ENCODE measurements around the gene PSD2.

Gene PSD2

GRCh38 chr5:139867109-139867508 lies 71.5 kb downstream of the PSD2 start:
- H3K27me3 Mint-ChIP-seq: peaks cover 34% of the 10 kb centered on the region
- no peaks in the 10 kb centered on the region for H3K36me3 Mint-ChIP-seq (ENCODE audit: insufficient read depth)
- no peak overlapping the region for H3K27ac Mint-ChIP-seq (ENCODE audit: low read depth)

DNA sequence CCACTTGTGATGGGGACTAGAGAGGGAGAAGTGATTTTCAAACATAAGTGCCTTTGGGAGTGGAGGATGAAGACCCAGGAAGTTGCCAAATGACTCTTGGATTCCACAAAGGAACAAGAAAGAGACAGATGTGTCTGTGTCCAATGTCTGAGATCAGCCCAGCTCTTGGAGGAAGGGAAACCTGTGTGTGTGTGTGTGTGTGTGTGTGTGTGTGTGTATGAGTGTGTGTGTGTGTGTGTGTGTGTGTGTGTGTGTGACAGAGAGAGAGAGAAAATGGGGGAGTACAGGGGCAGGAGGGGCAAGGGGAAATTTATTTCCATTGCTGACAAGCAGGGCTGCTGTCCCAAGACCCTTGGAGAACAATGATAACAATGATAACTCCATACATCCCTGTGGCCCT lies 72.0 kb downstream of the PSD2 start:
- H3K27ac Mint-ChIP-seq (ENCODE audit: low read depth): no peak overlapping the region
- ATAC-seq (replicated peaks; ENCODE audit: extremely low read depth, poor library complexity, severe bottlenecking): no peak

More at GRCh38 chr5:139867109-139867508, 71.5 kb downstream of the PSD2 start:
- no peak overlapping the region for H3K4me3 Mint-ChIP-seq
- H3K9me3 Mint-ChIP-seq: no peaks in the 10 kb centered on the region
- DNase-seq (ENCODE audit: low spot score in 2 of 2) (no peak), ATAC-seq (replicated peaks; ENCODE audit: extremely low read depth, poor library complexity, severe bottlenecking) (no peak)
- H3K4me1 Mint-ChIP-seq: no peaks in the 10 kb centered on the region

GRCh38 chr5:139869042-139869790 lies 73.6 kb downstream of the PSD2 start:
- Mint-ChIP-seq H3K36me3 (ENCODE audit: insufficient read depth) (no peaks in the 10 kb centered on the region), H3K27ac (ENCODE audit: low read depth) (no peak overlapping the region), H3K4me1 (no peaks in the 10 kb centered on the region), H3K27me3 (peaks cover 46% of the 10 kb centered on the region), H3K4me3 (no peak overlapping the region), H3K9me3 (no peaks in the 10 kb centered on the region)
- DNase-seq (ENCODE audit: low spot score in 2 of 2) (no peak), ATAC-seq (replicated peaks; ENCODE audit: extremely low read depth, poor library complexity, severe bottlenecking) (no peak)

More for the DNA sequence above, 72.0 kb downstream of the PSD2 start:
- Mint-ChIP-seq H3K27me3 (peaks cover 34% of the 10 kb centered on the region), H3K9me3 (no peaks in the 10 kb centered on the region), H3K36me3 (ENCODE audit: insufficient read depth) (no peaks in the 10 kb centered on the region), H3K4me3 (no peak overlapping the region), H3K4me1 (no peaks in the 10 kb centered on the region)
- no peak for DNase-seq (ENCODE audit: low spot score in 2 of 2)

GRCh38 chr5:139870677-139871076 lies 75.1 kb downstream of the PSD2 start:
- Mint-ChIP-seq H3K4me3 (no peak overlapping the region), H3K9me3 (no peaks in the 10 kb centered on the region), H3K36me3 (ENCODE audit: insufficient read depth) (no peaks in the 10 kb centered on the region), H3K27ac (ENCODE audit: low read depth) (no peak overlapping the region), H3K4me1 (no peaks in the 10 kb centered on the region), H3K27me3 (peaks cover 42% of the 10 kb centered on the region)
- DNase-seq (ENCODE audit: low spot score in 2 of 2) (no peak), ATAC-seq (replicated peaks; ENCODE audit: extremely low read depth, poor library complexity, severe bottlenecking) (no peak)

GRCh38 chr5:139871614-139872013 lies 76.0 kb downstream of the PSD2 start:
- H3K4me1 Mint-ChIP-seq: no peaks in the 10 kb centered on the region
- H3K27me3 Mint-ChIP-seq: peaks cover 36% of the 10 kb centered on the region
- ATAC-seq (replicated peaks; ENCODE audit: extremely low read depth, poor library complexity, severe bottlenecking) (no peak), DNase-seq (ENCODE audit: low spot score in 2 of 2) (no peak)
- no peak overlapping the region for H3K27ac Mint-ChIP-seq (ENCODE audit: low read depth)
- no peak overlapping the region for H3K4me3 Mint-ChIP-seq
- no peaks in the 10 kb centered on the region for H3K36me3 Mint-ChIP-seq (ENCODE audit: insufficient read depth)
- no peaks in the 10 kb centered on the region for H3K9me3 Mint-ChIP-seq

DNA sequence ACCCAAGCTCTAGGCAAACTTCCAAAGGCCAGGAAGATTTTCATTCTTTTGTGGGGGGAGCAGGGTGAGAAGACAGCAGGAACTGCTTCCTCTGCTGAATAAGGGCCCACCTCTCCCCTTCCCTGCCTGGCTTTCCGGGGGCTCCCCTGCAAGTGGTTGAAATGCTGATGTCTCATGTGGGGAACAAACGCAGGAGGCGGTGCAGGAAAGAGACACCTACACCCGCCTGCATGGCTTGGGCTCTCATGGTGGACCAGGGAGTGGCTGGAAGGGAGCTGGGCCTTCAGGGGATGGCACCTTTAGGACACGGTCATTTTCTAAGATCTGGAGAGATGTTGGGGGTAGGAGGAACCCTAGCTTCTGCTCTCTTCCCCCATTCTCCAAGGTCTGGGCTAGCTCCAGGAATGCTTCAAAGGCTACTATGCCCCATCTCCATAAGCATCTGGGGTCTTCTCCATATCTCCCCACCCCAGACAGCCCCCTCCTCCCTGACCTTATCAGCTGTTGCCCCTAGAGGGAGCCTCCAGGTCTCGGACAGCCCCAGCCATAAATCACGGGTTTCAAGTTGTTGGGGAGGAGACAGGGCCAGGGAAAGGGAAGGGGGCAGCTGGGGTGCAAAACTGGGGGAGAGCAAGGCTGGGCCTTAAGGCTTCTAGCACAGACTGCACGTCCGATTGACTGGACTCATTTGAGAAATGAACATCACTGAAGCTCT lies 76.6 kb downstream of the PSD2 start:
- Mint-ChIP-seq H3K4me3 (no peak overlapping the region), H3K4me1 (no peaks in the 10 kb centered on the region), H3K27ac (ENCODE audit: low read depth) (no peak overlapping the region), H3K27me3 (peaks cover 30% of the 10 kb centered on the region), H3K36me3 (ENCODE audit: insufficient read depth) (no peaks in the 10 kb centered on the region), H3K9me3 (no peaks in the 10 kb centered on the region)
- DNase-seq (ENCODE audit: low spot score in 2 of 2) (no peak), ATAC-seq (replicated peaks; ENCODE audit: extremely low read depth, poor library complexity, severe bottlenecking) (no peak)

GRCh38 chr5:139872851-139873794 lies 77.5 kb downstream of the PSD2 start:
- Mint-ChIP-seq H3K27ac (ENCODE audit: low read depth) (no peak overlapping the region), H3K4me1 (no peaks in the 10 kb centered on the region), H3K9me3 (no peaks in the 10 kb centered on the region), H3K27me3 (peaks cover 26% of the 10 kb centered on the region), H3K36me3 (ENCODE audit: insufficient read depth) (no peaks in the 10 kb centered on the region), H3K4me3 (no peak overlapping the region)
- no peak for ATAC-seq (replicated peaks; ENCODE audit: extremely low read depth, poor library complexity, severe bottlenecking)
- DNase-seq (ENCODE audit: low spot score in 2 of 2): no peak

GRCh38 chr5:139875957-139876356 lies 80.3 kb downstream of the PSD2 start:
- Mint-ChIP-seq H3K4me3 (no peak overlapping the region), H3K27ac (ENCODE audit: low read depth) (no peak overlapping the region), H3K36me3 (ENCODE audit: insufficient read depth) (no peaks in the 10 kb centered on the region), H3K9me3 (no peaks in the 10 kb centered on the region), H3K4me1 (no peaks in the 10 kb centered on the region), H3K27me3 (peaks cover 20% of the 10 kb centered on the region)
- DNase-seq (ENCODE audit: low spot score in 2 of 2) (no peak), ATAC-seq (replicated peaks; ENCODE audit: extremely low read depth, poor library complexity, severe bottlenecking) (no peak)

- H3K4me1 Mint-ChIP-seq: no peaks in the 10 kb centered on the region
- no peaks in the 10 kb centered on the region for H3K9me3 Mint-ChIP-seq
- DNase-seq (ENCODE audit: low spot score in 2 of 2) (no peak), ATAC-seq (replicated peaks; ENCODE audit: extremely low read depth, poor library complexity, severe bottlenecking) (no peak)
- no peak overlapping the region for H3K4me3 Mint-ChIP-seq
- no peaks in the 10 kb centered on the region for H3K36me3 Mint-ChIP-seq (ENCODE audit: insufficient read depth)
- no peak overlapping the region for H3K27ac Mint-ChIP-seq (ENCODE audit: low read depth)
- H3K27me3 Mint-ChIP-seq: peaks cover 20% of the 10 kb centered on the region
Measured at GRCh38 chr5:139877129-139877597, 81.6 kb downstream of the PSD2 start.

DNA sequence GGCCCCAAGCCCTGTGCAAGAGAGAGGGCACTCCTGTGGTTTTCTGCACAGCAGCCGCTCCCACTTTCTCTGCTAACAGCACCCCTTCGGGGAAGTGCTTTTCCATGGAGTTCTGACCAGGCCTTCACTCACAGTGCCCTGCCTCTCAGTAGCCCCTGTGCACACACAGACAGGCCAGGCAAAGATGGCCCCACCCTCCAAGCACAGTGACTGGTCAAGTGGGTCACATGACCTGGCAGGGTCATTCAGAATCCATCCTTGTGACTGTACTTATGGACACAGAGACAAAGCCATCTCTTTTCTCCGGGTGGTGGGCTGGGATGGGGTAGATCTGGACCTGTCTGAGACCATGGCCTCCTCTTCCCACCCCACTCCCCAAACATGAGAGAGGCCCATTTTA lies 82.5 kb downstream of the PSD2 start:
- no peak for ATAC-seq (replicated peaks; ENCODE audit: extremely low read depth, poor library complexity, severe bottlenecking)
- no peaks in the 10 kb centered on the region for H3K36me3 Mint-ChIP-seq (ENCODE audit: insufficient read depth)
- H3K4me1 Mint-ChIP-seq: no peaks in the 10 kb centered on the region
- no peak for DNase-seq (ENCODE audit: low spot score in 2 of 2)
- H3K27me3 Mint-ChIP-seq: peaks cover 20% of the 10 kb centered on the region
- H3K4me3 Mint-ChIP-seq: no peak overlapping the region
- no peaks in the 10 kb centered on the region for H3K9me3 Mint-ChIP-seq
- H3K27ac Mint-ChIP-seq (ENCODE audit: low read depth): no peak overlapping the region

DNA sequence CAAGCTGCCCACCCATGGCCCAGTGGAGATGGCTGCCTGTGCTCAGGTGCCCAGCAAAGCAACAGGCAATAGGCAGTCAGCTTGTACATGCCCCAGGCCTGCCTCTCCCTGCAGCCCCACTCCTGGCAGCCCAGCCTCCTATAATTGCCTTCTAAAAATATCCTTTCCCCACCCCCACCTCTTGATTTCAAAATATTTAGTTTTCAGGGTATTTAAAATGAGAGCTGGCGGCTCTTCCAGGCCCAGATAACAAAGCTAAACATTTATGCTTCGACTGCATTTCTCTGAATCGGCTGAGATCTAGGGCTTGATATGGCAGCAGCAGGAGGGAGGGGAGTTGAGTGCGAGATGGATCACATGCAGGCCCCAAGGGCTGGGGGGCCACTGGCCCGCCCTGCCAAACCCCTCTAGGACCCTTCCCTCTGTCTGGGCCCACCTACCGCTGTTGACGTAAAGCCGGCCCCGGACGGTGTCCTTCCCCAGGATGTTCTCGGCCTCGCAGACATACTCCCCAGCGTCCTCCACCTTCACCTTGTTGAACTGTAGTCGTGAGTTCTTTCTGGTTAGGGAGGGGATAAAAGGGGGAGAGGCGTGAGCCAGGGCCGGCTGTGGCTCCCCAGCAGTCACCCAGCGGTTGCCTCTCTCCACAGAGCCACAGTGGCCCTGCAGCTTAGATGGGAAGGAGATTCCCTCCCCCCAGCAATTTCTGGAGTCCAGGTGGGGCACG lies 85.0 kb downstream of the PSD2 start:
- H3K36me3 Mint-ChIP-seq (ENCODE audit: insufficient read depth): no peaks in the 10 kb centered on the region
- no peak for ATAC-seq (replicated peaks; ENCODE audit: extremely low read depth, poor library complexity, severe bottlenecking)
- no peaks in the 10 kb centered on the region for H3K4me1 Mint-ChIP-seq
- no peak overlapping the region for H3K4me3 Mint-ChIP-seq
- H3K27ac Mint-ChIP-seq (ENCODE audit: low read depth): no peak overlapping the region
- DNase-seq (ENCODE audit: low spot score in 2 of 2): no peak
- H3K9me3 Mint-ChIP-seq: no peaks in the 10 kb centered on the region
- peaks cover 21% of the 10 kb centered on the region for H3K27me3 Mint-ChIP-seq

Measured in central memory CD8-positive, alpha-beta T cell (primary cell).